GM21360 (cell line): ENCODE results near the gene POLR2L.

Experiments
- ATAC-seq: cut with Tn5 transposase; IDR thresholded peaks from one replicate; pipeline ENCODE4 v1.9.1; 2021; ENCODE audit warnings: mild to moderate bottlenecking, moderate library complexity; ENCODE audit not compliant: unreplicated experiment

The POLR2L gene

DNA sequence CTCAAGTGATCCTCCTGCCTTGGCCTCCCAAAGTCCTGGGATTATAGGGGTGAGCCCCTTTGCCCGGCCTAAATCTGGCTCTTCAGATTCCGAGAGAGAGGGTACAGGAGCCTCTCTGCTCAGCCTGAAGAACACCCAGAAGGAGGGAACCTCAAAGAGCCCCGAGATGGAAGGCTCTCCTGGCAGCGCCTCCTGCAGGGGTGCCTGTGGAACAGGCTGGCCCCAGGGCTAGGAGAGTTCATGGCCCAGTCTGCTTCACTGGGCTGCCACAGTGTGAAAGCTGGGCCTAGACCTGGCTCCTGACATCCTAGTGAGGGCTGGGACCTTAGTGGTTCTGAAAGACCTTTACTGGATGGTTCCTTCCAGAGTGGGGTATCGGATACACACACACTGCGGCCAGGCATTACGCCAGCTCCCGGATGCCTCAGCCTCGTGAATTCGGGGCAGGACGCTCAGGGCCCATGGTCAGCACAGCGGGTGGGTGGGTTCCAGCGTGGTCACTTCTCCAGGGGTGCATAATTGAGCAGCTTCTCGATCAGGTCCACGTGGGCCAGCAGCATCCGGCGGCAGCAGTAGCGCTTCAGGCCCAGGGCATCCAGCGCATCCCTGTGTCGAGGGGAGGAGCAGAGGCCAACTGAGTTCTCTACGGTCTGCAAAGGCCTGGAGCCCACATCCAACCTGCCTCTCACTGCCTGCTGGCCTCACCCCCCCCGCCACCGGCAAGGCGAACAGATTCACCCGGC is 2.3 kb downstream of the POLR2L start:
- no peak for ATAC-seq

- no peak for ATAC-seq
Measured at GRCh38 chr11:839280-839623, 3.1 kb downstream of the POLR2L start.

DNA sequence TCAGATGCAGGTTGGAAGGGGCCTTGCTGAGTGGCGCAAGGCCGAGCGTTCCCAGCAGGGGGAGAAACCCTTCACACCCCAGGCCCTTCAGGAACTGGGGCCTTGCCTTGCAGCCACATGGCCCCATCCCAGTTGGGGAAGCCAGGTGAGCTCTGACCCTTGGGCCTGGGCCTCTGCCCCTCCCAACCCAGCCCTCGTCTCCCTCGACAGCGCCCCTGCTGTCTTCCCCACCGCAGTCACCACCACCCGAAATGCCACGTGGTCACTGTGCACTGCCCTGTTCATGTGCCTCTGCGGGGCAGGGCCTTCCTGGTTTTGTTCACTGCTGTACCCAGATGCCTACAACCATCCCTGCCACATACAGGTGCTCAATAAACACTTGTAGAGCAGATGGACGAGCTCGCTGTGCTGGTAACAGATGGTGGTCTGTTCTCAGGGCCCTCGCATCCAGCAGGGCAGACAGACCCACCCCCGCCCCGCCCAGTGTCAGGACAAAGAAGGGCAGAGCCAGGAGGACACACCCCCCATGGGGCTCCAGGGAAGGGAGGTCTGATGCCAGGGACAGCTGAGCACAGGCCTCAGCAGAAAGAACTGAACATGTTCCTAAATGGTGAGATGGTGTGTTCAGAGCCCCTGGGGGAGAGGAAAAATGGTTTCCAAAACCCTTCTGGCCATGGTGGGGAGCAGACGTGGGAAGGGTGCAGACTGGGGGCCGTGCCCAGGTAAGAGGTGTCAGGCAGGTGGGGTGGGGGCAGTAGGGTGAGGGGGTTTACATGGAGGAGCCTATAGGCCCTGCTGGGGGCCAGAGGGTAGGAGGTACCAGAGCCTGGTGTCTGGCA is 3.7 kb downstream of the POLR2L start:
- ATAC-seq: no peak

DNA sequence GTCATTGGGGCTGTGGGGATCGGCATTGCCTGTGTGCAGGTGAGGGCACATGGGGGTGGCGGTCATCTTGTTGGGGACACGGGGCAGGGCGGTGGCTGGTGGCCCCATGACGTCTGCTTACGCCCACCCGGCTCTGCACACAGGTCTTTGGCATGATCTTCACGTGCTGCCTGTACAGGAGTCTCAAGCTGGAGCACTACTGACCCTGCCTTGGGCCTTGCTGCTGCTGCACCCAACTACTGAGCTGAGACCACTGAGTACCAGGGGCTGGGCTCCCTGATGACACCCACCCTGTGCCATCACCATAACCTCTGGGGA is 4.4 kb downstream of the POLR2L start:
- ATAC-seq: no peak

DNA sequence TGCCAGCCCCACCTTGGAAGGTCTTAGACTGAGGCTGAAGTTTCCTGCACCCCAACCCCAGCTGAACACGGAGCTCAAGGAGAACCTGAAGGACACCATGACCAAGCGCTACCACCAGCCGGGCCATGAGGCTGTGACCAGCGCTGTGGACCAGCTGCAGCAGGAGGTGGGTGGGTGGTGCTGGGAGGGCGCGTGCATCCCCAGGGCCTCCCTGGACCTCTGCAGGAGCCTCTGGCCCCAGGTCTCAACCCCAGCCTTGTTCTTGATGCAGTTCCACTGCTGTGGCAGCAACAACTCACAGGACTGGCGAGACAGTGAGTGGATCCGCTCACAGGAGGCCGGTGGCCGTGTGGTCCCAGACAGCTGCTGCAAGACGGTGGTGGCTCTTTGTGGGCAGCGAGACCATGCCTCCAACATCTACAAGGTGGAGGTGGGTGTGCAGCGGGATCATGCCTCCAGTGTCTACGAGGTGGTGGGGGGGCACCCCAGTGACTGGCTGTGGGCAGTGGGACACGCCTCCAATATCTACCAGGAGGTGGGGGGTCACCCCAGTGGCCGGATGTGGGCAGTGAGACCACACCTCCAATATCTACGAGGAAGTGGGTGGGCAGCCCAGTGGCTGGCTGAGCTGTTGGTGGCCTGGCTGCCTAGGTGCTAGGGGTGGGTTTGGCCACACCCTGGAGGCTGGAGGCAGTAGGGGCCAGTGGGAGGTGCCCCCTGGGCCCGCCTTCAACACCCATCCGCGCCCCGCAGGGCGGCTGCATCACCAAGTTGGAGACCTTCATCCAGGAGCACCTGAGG is 4.9 kb downstream of the POLR2L start:
- no peak for ATAC-seq

GRCh38 chr11:836700-837099 is 5.6 kb downstream of the POLR2L start:
- no peak for ATAC-seq

GRCh38 chr11:836274-836673 is 6.1 kb downstream of the POLR2L start:
- ATAC-seq: no peak

- no peak for ATAC-seq
Measured at GRCh38 chr11:834371-835316, 7.7 kb downstream of the POLR2L start.

GRCh38 chr11:833849-834311 is 8.4 kb downstream of the POLR2L start:
- no peak for ATAC-seq

- no peak for ATAC-seq
Measured at GRCh38 chr11:833114-833791, 9.1 kb downstream of the POLR2L start.

DNA sequence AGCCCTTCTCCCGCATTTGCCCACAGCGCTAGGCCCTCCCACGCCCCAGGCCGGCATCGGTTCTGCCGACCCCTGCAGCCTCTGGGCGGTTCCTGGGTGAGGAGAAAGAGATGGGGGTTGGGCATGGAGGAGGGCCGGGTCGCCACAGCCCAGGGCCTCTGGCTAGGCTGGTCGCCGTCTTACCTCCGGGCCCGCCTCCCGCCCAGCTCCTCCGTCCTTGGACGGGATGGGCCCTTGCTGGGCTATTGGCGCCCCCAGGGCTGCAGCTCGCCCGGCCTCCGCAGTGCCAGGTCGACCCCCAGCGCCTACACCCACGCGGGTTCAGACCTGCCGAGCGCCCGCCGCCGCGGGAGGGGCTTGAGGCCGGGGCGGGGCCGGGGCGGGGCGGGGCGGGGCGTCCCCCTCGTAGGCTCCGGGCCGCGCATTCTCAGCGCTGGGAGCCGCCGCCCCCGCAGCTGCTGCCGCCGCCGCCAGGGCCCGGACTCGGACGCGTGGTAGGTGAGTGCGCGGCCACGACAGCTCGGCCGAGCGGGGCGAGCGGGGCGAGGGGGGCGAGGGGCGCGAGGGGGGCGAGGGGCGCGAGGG is 9.7 kb downstream of the POLR2L start, which contains the start of gene CD151:
TSS of gene CD151 (plus strand) at position 424 of the 585 bp plus-strand sequence. CDS start 3,118 bp downstream, outside the sequence.
- ATAC-seq: no peak

GRCh38 chr11:831961-832528 is 10.3 kb downstream of the POLR2L start:
- ATAC-seq: no peak

DNA sequence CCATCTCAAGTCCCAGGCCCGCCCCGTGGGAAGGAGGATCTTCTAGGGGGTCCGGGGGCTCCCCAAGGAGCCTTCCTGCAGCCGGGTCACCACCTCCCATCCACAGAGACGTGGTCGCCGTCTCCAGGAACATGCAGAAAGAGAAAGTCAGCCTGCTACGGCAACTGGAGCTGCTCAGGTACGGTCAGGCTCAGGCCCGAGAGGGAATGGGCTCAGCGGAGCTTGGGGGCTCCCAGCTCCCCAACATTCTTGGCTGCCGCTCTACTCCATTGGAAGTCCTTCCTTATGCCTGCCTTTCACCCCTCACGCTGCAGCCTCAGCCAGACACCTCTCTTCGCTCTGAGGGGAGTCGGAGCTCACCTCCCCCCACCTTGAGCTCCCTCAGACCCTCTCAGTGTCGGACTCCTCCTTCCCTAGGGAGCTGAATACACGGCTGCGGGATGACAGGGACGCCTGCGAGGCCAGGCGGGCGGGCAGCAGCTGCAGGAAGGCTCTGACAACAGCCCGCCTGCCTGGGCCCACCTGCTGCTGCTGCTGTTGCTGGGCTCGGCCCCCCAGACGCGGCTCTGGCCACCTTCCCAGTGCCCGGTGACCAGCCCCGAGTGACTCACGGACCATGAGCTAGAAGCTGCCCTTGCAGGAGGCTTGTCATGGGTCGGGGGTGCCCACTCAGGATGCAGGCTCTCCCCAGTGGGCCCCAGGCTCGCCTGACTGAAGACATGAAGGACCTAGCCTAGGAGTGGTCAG is 11.0 kb downstream of the POLR2L start:
- ATAC-seq: no peak

GRCh38 chr11:830295-831117 is 11.8 kb downstream of the POLR2L start:
- no peak for ATAC-seq

GRCh38 chr11:829847-830294 is 12.5 kb downstream of the POLR2L start:
- ATAC-seq: no peak

DNA sequence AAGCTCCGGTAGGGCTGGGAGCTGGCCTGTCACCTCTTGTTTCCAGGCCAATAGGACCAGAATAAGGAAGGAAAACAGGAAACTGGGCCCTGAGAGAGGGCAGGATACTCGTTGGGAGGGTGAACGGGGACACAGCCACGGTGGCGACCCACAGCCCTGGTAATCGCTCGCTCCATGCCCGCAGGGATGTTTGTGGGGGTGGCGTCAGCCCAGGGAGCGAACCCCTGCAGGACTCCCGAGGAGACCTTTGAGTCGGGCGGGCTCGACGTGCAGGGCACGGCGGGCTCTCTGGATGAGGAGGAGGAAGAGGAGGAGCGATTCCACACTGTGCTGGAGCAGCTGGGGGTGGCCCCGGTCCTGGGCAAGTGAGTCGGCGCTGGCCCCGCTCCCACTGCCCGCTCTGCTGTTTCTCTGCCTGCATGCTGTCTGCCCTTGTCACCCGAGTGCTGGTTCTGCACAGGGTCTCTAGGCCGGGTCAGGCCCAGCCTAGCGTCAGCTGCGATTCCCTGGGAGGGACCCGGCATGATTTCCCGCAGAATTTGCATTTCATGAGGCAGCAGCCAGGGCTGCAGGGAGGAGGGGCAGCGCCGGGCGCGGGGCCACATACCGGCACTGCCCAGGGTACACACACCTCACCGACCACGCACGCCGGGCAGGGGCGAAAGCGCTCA is 13.0 kb downstream of the POLR2L start:
- no peak for ATAC-seq
